Upper lobe of right lung (tissue), 1 donor: ENCODE data around the gene STK4. TPM values are rescaled to one million over a fixed set of nuclear protein-coding genes. Genes with fewer than 3 reads are reported as not detected.
"Not testable (repeated sequence)": the region's sequence is repeated elsewhere in the genome, so short reads cannot be mapped to it uniquely, and the experiment has no call there.

Experiments used
- ATAC-seq: fragments of 200-7000 bp; cut with Tn5 transposase; one replicate; pipeline ENCODE4 v1.9.1; 2020; ENCODE audit warnings: mild to moderate bottlenecking, moderate library complexity
- DNase-seq: peaks from one replicate; pipeline ENCODE4 v3.0.0-alpha.2; 2020
- H3K27ac ChIP-seq: fragments of 200-600 bp; one replicate; pipeline ENCODE4 v1.8.0; 2022
- H3K27me3 ChIP-seq: fragments of 200-600 bp; one replicate; pipeline ENCODE4 v1.8.0; 2022; ENCODE audit warnings: mild to moderate bottlenecking
- H3K36me3 ChIP-seq: fragments of 200-600 bp; one replicate; pipeline ENCODE4 v1.8.0; 2022
- H3K4me1 ChIP-seq: fragments of 200-600 bp; one replicate; pipeline ENCODE4 v1.8.0; 2022
- H3K4me3 ChIP-seq: fragments of 200-600 bp; one replicate; pipeline ENCODE4 v1.8.0; 2022; ENCODE audit warnings: mild to moderate bottlenecking
- H3K9me3 ChIP-seq: fragments of 200-600 bp; one replicate; pipeline ENCODE4 v1.8.0; 2022
- intact Hi-C: fragments of 100-400 bp; cut with DNase I; formaldehyde crosslinking; loops from one replicate; pipeline ENCODE4 v1.11.0; 2022
- total RNA-seq: library from RNA; stranded (reverse); fragmentation: NEBNext Ultra II Directional; extraction: Animal tissue kit (Norgen Biotek cat#: 25700); gene quantifications from one replicate; pipeline ENCODE4 v1.2.1, GENCODE V29; 2021
- TF ChIP-seq, protein P1 (sequence below): fragments of 200-600 bp; IDR thresholded peaks from one replicate; pipeline ENCODE4 v1.8.0; 2022; ENCODE audit warnings: antibody characterized with exemption
- donor health status: DM: no; HTN: yes; CAD: no; lungs with severe emphysema.

STK4 gene
- total RNA-seq, 1 donor from 2014 or later = 52.6 TPM

DNA sequence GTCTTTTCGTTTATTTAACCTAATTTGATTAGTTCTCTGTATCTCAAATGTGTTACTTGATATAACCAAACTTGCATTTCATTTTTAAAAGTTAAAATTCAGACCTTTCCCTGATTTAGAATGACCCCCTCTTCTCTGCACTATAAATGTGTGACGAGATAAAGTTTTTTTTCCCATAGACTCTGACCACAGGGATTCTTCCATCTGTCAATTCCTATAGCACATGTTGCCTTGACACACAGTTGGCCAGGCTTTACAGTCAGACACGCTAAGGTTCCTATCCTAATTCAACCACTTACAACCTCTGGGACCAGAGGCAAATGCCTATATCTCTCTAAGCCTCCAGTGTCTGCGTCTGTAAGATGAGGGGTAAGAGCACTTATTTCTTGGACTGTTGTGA is 94.0 kb downstream of the STK4 start:
- Histone ChIP-seq H3K4me1 (no peaks in the 10 kb centered on the region), H3K27ac (no peak overlapping the region), H3K4me3 (no peak overlapping the region), H3K27me3 (no peaks in the 10 kb centered on the region), H3K9me3 (no peaks in the 10 kb centered on the region), H3K36me3 (peaks cover 15% of the 10 kb centered on the region)
- intact Hi-C loops = no loop called here
- DNase-seq (no peak), ATAC-seq (no peak)
- TF ChIP-seq, protein P1, sequence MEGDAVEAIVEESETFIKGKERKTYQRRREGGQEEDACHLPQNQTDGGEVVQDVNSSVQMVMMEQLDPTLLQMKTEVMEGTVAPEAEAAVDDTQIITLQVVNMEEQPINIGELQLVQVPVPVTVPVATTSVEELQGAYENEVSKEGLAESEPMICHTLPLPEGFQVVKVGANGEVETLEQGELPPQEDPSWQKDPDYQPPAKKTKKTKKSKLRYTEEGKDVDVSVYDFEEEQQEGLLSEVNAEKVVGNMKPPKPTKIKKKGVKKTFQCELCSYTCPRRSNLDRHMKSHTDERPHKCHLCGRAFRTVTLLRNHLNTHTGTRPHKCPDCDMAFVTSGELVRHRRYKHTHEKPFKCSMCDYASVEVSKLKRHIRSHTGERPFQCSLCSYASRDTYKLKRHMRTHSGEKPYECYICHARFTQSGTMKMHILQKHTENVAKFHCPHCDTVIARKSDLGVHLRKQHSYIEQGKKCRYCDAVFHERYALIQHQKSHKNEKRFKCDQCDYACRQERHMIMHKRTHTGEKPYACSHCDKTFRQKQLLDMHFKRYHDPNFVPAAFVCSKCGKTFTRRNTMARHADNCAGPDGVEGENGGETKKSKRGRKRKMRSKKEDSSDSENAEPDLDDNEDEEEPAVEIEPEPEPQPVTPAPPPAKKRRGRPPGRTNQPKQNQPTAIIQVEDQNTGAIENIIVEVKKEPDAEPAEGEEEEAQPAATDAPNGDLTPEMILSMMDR = no peak

DNA sequence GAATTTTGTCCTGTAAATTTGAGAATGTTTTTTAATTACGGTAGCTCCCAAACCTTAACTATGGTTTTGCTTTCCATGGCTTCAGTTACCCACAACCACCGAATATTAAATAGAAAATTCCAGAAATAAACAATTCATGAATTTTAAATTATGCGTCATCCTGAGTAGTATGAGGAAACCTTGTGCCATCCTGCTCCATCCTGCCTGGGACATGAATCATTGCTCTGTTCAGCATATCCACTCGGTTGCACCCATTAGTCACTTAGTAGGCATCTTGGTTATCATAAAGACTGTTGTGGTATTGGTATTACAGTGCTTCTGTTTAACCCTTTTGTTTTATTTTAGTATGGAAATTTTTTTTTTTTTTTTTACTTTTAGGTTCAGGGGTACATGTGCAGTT is 94.9 kb downstream of the STK4 start:
- intact Hi-C loops = no loop called here
- H3K27ac ChIP-seq = no peak overlapping the region

DNA sequence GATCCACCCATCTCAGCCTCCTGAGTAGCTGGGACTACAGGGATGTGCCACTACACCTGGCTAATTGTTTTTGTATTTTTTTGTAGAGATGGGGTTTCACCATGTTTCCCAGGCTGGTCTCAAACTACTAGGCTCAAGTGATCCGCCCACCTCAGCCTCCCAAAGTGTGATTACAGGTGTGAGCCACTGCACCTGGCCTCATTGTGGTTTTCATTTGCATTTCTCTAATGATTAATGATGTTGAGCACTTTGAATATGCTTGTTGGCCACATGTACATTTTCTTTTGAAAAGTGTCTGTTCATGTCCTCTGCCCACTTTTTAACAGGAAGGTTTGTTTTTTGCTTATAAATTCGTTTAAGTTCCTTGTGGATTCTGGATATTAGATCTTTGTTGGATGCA is 96.8 kb downstream of the STK4 start:
- DNase-seq, H3K4me3 ChIP-seq, H3K4me1 ChIP-seq, H3K9me3 ChIP-seq, H3K27ac ChIP-seq, ATAC-seq, H3K27me3 ChIP-seq, intact Hi-C loops: not testable (repeated sequence)
- peaks cover 12% of the 10 kb centered on the region for H3K36me3 ChIP-seq

More for the DNA sequence above, 94.9 kb downstream of the STK4 start:
- H3K4me1 ChIP-seq = no peaks in the 10 kb centered on the region
- no peak overlapping the region for H3K4me3 ChIP-seq
- no peaks in the 10 kb centered on the region for H3K27me3 ChIP-seq
- H3K9me3 ChIP-seq = no peaks in the 10 kb centered on the region
- TF ChIP-seq, protein P1 = no peak
- DNase-seq (no peak), ATAC-seq (no peak)
- H3K36me3 ChIP-seq = peaks cover 15% of the 10 kb centered on the region

DNA sequence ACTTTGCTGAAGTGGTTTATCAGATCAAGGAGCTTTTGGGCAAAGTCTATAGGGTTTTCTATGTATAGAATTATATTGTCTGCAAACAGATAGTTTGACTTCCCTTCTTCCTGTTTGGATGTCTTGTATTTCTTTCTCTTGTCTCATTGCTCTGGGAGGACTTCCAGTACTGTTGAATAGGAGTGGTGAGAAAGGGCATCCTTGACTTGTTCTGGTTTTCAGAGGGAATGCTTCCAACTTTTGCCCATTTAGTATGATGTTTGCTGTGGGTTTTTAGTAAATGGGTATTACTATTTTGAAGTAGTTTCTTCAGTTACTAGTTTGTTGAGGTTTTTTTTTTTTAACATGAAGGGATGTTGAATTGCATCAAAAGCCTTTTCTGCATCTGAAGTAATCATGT is 98.5 kb downstream of the STK4 start:
- Histone ChIP-seq H3K36me3 (peaks cover 19% of the 10 kb centered on the region), H3K9me3 (no peaks in the 10 kb centered on the region), H3K27ac (no peak overlapping the region), H3K4me3 (no peak overlapping the region), H3K4me1 (no peaks in the 10 kb centered on the region), H3K27me3 (no peaks in the 10 kb centered on the region)
- no peak for ATAC-seq
- intact Hi-C loops = no loop called here
- DNase-seq = no peak
- TF ChIP-seq, protein P1 = no peak

DNA sequence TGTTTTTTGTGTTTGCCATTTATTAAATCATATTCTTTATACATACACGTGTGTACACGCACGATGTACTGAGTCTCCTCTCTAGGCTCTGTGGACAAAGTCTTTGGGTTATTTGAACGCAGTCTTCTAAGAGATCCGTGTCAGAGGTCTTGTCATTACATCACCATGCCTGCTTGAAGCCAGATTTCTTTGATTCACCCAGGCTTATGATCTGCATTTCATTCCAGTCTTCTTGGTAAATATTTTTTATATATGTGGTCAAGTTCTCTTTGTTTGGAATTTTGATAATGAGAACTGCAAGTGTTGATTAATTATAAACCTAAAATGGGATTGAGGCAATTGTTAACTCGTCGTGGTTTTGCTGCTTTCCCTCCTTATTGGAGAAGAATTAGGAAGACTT is 100.1 kb downstream of the STK4 start:
- TF ChIP-seq, protein P1 = no peak
- Histone ChIP-seq H3K27me3 (no peaks in the 10 kb centered on the region), H3K36me3 (peaks cover 16% of the 10 kb centered on the region), H3K4me1 (no peaks in the 10 kb centered on the region), H3K9me3 (no peaks in the 10 kb centered on the region), H3K4me3 (no peak overlapping the region), H3K27ac (no peak overlapping the region)
- intact Hi-C loops = no loop called here
- ATAC-seq (no peak), DNase-seq (no peak)

DNA sequence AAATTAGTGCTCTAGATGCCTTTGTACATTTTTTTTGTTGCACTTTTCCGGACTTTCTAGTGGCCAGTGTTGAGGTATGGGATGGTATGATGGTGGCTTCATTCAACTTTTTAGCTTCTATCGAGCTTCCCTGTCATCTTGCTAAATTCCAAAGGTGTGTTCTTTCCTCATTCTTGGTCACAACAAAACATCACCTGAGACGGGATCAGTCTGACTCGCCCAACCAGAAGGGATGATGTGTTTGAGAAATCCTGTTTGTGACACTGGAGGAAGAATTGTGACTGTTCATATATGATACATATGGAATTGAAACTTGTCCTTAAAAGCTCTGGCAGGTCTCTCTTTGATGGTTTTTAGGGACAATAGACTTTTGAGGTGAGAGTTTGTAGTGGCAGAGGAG is 100.8 kb downstream of the STK4 start:
- TF ChIP-seq, protein P1 = no peak
- Histone ChIP-seq H3K36me3 (peaks cover 16% of the 10 kb centered on the region), H3K4me1 (no peaks in the 10 kb centered on the region), H3K9me3 (no peaks in the 10 kb centered on the region), H3K4me3 (no peak overlapping the region), H3K27ac (no peak overlapping the region), H3K27me3 (no peaks in the 10 kb centered on the region)
- intact Hi-C loops = no loop called here
- no peak for DNase-seq
- ATAC-seq = no peak
